Effector CD4-positive, alpha-beta T cell (primary cell): ENCODE results near the gene RAPGEF4.

Source experiments
- DNase-seq: peaks from one replicate; pipeline ENCODE4 v3.0.0-alpha.2; 2020

Gene RAPGEF4

GRCh38 chr2:172944794-172945509 lies 209.3 kb downstream of the RAPGEF4 start:
- no peak for DNase-seq

- no peak for DNase-seq
These were observed 209.8 kb downstream of the RAPGEF4 start for GRCh38 chr2:172945510-172945850.

- DNase-seq = no peak
These were observed 212.0 kb downstream of the RAPGEF4 start for GRCh38 chr2:172947461-172948153.

- no peak for DNase-seq
These were observed 213.9 kb downstream of the RAPGEF4 start for GRCh38 chr2:172949522-172949921.

GRCh38 chr2:172950565-172950964 lies 214.9 kb downstream of the RAPGEF4 start:
- DNase-seq = no peak

- no peak for DNase-seq
These were observed 215.9 kb downstream of the RAPGEF4 start for GRCh38 chr2:172951554-172951953.

GRCh38 chr2:172953411-172953810 lies 217.8 kb downstream of the RAPGEF4 start:
- DNase-seq = no peak

- no peak for DNase-seq
These were observed 218.6 kb downstream of the RAPGEF4 start for GRCh38 chr2:172953970-172954852.

- no peak for DNase-seq
These were observed 219.9 kb downstream of the RAPGEF4 start for GRCh38 chr2:172955587-172955986.

GRCh38 chr2:172957734-172958133 lies 222.1 kb downstream of the RAPGEF4 start:
- no peak for DNase-seq

- no peak for DNase-seq
These were observed 226.4 kb downstream of the RAPGEF4 start for GRCh38 chr2:172962082-172962481.

GRCh38 chr2:172962824-172963223 lies 227.2 kb downstream of the RAPGEF4 start:
- DNase-seq = no peak

- no peak for DNase-seq
These were observed 229.0 kb downstream of the RAPGEF4 start for GRCh38 chr2:172964511-172965139.

GRCh38 chr2:172965433-172966212 lies 230.0 kb downstream of the RAPGEF4 start:
- DNase-seq = no peak

GRCh38 chr2:172967036-172967982 lies 231.7 kb downstream of the RAPGEF4 start:
- DNase-seq = no peak

- DNase-seq = no peak
These were observed 232.4 kb downstream of the RAPGEF4 start for GRCh38 chr2:172968061-172968469.

- no peak for DNase-seq
These were observed 233.5 kb downstream of the RAPGEF4 start for GRCh38 chr2:172969166-172969565.

GRCh38 chr2:172969609-172970008 lies 234.0 kb downstream of the RAPGEF4 start:
- no peak for DNase-seq

GRCh38 chr2:172970660-172971059 lies 235.0 kb downstream of the RAPGEF4 start:
- DNase-seq = peak; percentile 14

GRCh38 chr2:172972005-172972619 lies 236.5 kb downstream of the RAPGEF4 start:
- no peak for DNase-seq

- DNase-seq = no peak
These were observed 239.1 kb downstream of the RAPGEF4 start for GRCh38 chr2:172974762-172975161.
